ENCODE results near the gene ARPP21.
"Not testable (repeated sequence)": the region's sequence is repeated elsewhere in the genome, so short reads cannot be mapped to it uniquely, and the experiment has no call there.

Gene ARPP21

DNA sequence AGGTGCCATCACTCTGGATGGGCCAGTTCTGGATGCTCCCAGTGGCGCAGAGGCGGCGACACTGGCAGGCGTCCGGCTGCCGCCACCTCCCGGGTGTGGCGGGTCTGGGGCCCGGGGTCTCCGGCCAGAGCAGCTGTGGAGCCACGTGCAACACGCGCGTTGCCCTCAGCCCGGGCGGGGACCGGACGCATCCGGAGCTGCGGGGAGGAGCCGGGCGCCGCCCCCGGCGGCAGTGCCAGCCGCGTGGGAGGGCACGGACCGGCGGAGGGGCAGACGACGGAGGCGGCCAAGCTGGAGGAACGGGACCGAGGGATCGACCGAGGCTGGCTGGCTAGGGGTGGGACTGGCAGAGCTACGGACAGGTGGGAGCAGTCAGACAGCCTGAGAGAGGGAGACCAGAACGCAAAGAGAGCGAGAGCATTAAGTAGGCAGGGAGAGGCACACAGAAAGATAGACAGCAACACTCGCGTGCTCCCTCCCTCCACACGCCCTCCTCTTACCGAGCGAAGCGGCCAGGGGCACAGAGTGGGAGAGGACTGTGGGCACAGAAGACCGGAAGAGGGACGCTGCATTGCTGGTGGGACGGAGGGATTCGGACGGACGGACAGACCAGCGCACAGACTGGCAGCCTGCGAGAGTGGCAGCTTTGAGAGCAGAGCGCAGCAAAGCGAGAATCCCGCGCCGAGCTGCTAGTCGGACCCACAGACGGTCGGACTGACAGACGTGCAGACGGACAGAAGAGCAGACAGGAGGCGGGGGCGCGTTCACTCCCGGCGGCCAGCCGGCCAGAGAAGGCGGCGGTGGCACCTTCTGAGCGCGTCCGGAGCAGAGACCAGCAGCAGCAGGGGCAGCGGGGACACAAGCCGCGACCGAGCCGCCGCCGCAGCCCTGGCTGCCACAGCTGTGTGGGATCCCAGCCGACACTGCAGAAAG lies at the start of gene ARPP21:
TSS of gene ARPP21 (plus strand) at position 272 of the 933 bp plus-strand sequence. CDS start 42,227 bp downstream, outside the sequence.
- no peak for DNase-seq (ENCODE audit: low spot score)

DNA sequence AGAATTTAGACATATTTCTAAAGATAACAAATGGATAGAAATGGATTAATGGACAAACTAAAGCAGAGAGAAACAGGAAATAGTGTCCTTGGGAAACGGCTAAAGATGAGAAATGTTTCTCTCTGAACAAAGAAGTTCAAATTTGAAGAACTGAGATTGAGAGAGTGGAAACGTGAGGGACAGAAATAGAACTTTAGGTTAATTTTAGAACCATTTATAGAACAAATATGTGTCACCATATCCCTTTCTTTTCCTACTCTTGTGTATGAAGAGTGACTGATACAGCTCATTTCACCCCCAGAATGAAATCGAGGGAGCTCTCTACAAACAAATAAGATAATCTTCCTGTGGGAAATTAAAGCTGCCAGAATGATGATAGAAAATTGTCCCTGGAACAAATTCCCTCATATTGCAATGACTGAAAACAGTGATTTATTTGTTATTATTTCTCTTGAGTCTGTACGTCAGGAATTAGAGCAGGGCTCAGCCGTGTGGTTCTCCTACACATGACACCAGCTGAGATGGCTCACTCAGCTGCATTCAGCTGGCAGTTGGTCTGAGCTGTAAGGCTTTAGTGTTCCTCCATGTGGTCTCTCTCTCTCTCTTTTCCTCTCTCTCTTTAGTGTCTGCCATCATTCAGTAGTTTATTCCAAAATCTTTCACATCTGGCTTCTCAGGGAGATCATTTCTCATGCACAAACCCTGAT lies 46.6 kb upstream of the ARPP21 start:
- DNase-seq (ENCODE audit: low spot score), result no peak

DNA sequence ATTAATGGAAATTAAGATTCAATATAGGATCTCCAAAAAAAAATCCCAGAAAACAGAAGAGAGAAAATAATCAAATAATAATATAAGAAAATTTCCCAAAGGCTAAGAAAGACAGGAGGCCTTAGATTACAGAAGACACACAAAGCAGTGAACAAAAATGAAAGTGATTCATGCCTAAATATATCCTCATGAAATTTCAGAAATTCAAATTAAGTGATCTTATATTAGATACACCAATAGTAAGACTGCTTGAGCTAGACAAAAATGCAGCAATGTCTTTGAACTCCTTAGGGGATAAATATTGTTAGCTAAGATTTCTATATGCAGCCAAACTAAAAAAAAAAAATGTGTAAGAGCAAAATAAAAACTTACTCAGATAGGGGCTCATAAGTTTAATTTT lies 44.6 kb upstream of the ARPP21 start:
- DNase-seq (ENCODE audit: low spot score), result no peak

DNA sequence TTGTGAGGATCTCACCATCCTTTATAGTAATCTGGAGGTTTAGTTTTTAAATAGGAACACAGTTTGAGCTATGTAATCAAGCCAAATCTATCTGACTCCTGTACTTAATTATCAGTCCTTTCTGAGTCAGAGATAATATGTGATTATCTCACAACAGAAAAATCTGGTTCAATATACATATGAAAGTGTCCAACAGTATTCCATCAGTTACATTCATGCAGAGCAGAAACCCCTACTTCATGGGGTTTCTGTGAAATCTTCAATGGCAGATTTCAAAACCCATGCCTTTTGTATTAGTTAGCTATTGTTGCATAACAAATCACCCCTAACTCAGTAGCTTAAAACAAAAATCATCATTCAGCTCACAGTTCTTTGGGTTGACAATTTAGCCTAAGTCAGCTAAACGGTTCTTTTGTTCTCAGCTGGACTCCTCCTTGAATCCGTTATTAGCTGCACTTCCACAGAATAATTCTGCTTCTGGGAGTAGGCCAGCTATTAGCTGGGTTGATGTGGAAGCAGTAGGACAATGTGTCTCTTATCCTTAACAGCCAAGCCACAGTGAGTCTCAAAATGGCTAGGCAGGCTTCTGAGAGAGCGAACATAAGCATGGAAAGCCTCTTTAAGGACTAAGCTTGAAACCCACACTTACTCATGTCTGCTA lies 42.9 kb upstream of the ARPP21 start:
- no peak for DNase-seq (ENCODE audit: low spot score)

DNA sequence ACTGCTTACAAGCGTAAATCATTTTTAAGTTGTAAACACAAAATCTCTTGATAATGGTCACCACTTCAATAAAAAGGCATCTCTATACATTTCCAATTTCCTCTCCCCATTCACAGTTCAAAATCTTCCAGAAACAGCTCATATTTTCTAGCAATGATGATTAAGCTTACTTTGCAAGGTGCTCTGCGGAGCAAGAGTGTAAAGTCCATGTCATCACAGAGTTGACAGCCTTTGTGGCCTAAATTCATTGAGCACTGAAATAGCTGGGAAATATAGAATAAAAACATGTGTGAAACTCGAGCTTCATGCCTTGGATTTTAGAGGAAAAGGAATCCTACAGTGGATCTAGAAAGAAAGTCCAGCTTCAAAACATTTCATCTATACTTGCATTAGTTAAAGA lies 41.8 kb upstream of the ARPP21 start:
- DNase-seq (ENCODE audit: low spot score), result no peak

DNA sequence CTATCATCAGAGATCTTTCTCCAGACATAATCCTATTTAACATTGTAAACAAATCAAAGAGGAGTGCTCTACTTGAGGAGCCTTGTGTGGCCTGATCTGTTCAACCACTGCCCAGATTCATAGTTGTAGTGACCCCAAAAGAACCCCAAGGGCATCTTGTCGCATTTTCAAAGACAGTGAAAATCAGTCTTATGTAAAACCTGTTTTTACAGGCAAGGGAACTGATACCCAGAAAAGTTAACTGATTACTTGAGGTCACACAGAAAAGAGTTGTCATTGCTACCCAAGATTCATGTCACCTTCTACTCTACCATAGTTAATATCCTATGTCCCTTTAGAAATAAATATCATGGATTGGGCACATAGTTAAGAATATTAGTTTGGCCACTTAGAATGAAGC lies 40.5 kb upstream of the ARPP21 start:
- no peak for DNase-seq (ENCODE audit: low spot score)

DNA sequence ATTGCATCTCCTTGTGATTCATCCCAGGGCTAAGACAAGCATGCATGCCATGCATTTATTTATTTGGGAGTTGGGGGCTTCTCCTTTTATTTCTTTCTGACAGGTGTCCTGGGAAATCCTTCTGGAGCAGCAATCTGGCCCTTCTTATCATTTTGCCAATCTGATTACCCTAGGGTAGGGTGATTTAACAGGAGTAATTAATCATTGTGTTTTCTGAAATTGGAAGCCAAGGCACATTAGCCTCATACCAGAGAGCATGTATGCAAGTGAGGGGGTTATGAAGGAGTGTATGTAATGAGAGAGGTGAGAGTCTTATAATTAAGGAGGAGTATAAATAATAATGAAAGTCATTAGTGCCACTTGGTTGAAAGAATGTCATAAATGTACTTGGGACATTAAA lies 37.4 kb upstream of the ARPP21 start:
- DNase-seq (ENCODE audit: low spot score), result no peak

DNA sequence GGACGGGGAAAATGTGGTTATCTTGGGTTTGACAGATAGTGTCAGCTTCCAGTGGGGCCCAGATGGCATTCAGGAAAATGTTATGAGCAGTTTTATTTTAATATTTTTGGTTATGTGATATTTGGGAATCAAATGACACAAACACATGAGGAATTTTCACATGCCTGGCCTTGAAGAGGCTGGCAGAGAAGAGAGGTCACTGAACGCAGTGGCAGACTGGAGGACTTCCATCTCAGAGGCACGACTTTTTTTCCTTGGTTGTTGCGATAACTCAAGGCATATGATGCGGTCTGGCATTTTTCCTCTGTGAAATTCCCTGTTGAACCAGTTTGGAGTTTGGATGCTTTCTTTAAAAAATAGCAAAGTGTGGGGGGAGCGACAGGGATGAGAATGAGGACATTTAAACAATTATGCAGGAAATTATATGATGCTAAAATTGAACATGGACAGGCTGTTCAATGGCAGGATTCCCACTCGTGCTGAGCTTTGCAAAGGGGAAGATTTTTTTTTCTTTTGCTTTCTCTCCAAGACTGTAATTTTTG lies 36.9 kb upstream of the ARPP21 start:
- DNase-seq (ENCODE audit: low spot score), result no peak

DNA sequence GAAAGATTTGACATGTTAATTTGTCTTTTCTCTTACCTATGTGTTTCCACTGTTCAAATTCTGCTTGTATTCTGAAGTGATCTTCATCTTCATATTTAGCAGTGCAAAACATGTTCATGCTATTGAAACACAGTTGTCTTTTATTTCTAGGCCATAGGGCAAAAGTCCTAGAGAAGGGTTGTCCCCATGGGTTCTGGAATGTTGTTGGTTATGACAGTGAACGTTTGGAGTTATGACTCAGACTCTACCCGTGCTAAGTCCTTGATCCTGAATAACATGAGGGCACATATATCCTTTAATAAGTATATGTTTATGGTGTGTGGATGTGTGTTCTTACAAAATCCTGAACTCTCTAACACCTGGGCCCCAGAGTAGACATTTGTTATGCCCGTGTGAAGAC lies 23.0 kb upstream of the ARPP21 start:
- DNase-seq (ENCODE audit: low spot score), result no peak

DNA sequence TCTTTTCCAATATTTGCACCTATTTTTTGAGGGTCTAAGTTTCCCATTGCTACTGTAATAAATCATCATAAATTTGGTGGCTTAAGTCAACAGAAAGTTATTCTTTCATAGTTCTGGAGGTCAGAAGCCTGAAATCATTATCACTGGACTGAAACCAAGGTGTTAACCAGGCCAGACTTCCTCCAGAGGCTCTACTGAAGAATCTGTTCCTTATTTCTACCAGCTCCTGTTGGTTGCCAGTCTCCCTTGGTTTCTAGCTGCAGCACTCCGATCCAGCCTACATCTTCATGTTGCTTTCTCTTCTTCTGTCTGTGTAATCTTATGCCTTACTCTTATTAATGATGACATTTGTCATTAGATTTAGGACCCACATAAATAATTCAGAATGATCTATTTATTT lies 22.0 kb upstream of the ARPP21 start:
- no peak for DNase-seq (ENCODE audit: low spot score)

DNA sequence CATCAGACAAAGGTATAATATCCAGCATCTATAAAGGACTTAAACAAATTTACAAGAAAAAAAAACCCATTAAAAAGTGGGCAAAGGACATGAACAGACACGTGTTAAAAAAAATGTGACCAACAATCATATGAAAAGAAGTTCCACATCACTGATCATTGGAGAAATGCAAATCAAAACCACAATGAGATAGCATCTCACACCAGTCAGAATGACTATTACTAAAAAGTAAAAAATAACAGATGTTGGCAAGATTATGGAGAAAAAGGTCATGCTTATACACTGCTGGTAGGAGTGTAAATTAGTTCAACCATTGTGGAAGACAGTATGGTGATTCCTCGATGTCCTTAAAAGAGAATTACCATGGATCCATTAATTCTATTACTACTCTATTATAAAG lies 19.1 kb upstream of the ARPP21 start:
- not testable (repeated sequence) for DNase-seq (ENCODE audit: low spot score)

DNA sequence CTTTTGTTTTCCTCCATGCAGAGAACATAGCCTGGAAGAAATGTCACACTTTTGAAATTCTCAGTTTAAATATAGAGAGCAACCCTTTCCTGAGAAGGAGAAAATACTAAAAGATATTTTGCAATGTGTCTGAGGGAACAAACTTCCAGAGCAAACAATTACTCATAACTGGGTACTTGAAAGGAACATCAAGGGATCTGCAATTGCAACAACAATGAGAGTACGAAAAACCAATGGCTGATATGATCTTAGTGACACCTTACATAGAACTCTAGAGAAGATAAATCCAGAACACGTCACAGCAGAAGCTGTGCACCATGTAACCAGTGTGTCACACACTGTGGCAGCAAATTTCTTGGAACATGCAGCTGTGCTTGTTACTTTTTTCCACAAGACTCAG lies 14.6 kb upstream of the ARPP21 start:
- DNase-seq (ENCODE audit: low spot score), result no peak

DNA sequence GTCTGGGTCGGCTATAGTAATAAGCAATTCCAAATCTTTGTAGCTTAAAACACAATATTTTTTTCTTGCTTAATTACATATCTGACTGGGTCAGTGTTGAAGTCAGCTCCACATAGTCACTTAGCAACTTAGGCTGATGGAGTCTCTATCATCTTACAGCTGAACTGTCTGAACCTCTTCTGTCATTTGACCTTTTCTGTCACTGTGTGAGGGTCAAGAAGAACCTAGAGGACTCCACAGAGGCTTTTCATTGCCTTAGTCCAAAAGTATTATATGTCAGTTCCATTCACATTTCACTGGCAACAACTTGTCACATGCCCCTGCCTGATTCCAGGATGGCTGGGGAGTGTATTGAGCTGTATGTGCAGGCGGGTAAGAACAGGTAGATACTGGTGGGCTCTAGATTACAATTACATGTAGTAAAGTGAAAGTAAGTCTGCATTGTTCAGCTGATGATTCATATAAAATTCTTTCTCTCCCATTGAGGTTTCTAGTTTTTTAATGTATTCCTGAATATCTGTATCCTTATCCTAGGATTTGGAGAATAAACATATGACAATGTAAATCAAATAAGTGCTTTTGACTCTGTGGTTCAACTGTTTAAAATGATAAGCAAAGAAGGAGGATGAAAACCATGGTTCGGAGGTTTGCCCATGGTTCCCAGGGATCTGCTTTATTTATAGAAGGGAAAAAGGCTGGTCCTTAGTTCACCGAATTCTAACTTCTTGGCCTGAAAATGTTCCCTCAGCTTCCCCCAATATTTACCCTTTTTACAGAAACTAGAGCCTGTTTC lies 5.8 kb upstream of the ARPP21 start:
- DNase-seq (ENCODE audit: low spot score), result no peak

DNA sequence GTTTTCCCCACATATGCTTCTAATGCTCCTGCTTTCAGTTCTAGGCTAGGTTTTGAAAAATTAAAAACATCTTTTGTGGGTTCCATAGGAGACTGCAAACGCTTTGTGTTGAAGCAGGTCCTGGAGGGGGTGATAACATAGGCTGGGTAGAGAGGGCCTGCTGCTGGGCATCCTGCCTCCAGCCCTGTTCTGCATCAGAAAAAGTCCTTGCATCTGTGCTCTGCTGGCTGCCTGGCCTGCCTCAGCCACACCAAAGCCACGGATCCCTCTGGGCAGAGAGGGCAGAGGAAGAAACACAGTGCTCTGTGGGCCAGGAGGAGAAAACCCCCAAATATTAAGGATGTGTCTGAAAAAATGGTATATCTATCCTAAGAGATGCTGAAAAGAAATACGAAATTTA lies 3.9 kb upstream of the ARPP21 start:
- no peak for DNase-seq (ENCODE audit: low spot score)

DNA sequence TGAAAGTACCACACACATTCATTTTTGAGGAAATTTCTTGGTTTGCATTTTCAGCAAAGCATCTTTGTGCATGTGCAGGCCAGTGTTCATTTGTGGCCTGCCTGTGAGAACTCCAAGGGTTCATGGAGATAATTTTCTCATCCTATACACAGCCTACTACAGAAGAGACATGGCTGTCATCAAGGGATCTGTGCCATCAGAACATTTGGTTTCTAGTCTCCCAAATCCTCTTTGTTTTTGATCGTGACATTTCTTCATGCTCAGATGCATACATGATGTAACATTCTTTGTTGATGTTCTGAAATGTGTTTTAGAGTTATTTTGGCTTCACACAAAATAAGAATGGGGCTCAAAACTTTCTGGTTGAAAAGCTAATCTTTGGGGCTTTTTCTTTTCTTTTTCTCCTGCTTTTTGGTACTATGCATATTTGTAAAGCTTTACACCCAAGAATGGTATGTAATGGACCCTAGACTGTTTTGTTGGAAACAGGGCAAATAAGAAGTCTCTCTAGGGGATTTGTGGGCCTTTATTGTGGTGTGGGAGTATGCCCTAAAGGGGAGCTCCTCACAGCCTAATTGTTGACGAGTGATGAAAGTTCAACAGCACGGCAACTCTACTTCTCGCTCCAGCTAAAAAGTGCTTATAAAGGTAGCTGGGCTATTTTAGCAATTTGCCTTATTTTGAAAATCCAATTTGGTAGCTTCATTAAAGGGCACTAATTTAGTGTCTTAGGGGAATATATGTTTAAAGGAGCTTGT lies 3.2 kb upstream of the ARPP21 start:
- no peak for DNase-seq (ENCODE audit: low spot score)

DNA sequence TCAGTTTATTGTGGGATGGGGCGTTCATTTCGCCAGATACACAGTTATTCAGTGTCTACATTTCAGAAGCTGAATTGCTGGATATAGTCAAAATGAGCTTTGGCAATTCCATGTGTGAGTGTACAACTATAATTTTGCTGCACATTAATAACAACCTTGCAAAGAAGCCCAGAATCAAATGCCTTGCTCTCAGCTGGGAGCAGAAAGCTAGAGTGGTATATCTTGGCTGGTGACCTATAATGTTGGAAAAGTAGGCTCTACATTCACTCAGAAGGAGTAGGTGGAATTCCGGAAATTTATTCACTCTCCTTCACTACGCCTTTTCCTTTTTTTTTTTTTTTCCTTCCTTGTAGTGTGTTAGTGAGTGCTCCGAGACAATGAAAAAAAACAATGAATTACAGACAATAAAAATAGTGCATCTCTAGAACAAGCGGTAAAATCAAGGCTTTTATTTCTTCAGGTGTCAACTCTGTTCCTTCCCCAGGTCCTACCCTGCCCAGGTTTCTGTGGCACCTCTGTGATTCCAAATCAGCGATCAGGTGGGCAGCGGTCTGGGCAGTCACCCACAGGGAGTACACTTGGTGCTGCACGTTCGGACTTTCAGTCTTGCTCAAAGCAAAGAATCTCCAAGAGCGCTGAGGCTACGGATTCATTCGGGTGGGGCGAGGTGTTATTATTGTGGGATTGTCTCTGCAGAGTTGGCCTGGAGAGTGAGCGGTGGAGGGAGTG lies 910 bp upstream of the ARPP21 start:
- DNase-seq (ENCODE audit: low spot score), result no peak

DNA sequence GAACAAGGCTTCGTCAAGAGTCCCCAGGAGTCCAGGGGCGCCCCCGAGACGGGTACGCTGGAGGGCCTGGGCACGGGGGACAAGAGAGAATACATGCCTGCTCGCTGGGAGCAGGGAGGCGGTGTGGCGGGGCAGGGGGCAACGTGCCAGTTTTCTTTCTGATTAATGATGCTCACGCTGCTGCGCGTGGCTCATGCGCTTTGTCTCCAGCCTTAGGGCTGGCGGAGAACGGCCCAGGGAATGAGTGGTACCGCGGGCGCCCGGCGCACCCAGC lies 408 bp upstream of the ARPP21 start:
- no peak for DNase-seq (ENCODE audit: low spot score)

DNA sequence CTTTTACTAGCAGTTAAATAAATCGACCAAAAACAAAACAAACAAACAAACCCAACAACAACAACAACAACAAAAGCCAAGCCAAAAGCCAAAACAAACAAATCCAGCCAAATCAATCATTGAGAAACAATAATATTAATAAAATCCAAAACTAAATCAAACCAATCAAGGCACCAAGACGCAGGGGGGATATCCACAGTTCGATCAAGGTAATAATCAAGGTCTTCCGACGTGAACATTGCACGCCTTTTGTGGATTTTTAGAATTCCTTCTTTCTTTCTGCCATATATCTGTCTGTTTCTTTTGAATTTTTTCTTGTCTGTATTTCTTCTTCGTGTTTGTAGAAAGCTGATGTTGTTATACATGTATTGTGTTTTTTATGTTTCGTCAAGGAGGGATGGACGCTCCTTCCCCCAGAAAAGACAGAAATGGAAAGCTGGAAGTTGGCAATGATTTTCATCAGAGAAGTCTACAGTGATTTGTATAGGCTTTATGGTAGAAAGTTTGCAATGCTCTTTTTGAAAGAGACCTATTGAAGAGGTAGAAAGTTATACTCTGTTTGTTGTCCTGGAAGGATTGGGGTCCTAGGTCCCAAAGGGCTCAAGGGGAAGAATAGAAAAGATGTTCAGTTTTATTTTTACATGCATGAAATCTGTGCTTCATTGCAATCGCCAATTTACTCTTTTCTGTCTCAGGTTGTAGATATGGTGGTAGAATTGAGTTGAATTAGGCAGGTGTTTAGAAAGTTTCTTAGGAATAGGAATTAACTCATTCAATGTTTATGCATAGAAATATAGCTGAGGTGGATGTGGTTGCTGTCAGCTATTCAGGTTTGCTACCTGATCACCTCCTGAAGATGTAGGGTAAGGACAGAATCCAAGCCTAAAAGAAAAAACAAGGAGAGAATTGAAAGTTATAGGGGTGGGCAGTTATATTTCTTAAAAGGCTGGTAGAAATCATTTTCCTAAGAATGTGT lies 1.2 kb downstream of the ARPP21 start:
- no peak for DNase-seq (ENCODE audit: low spot score)

DNA sequence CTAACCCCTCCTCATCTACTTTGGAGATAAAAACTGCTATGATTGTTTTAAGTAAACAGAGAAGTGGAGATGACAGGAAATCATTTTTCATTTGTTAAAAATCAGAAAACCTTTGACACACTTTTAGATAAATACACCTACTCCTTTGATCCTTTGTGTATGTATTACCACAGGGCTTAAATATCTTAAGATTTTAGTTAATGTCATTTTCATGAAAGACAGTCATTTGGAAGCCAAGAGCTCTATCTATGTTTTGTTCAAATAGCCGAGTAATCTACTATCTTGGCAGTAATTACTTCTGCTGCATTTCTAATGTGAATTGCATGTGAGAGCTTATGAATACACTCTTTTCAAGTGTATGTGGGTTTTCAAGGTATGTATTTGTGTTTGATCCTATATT lies 2.0 kb downstream of the ARPP21 start:
- DNase-seq (ENCODE audit: low spot score), result no peak

Data from LoVo (cell line).